H54 (cell line): ENCODE results near the gene GTF2H2.
"Not testable (repeated sequence)": the region's sequence is repeated elsewhere in the genome, so short reads cannot be mapped to it uniquely, and the experiment has no call there.

Experiments used
- DNase-seq: peaks from one replicate; pipeline ENCODE4 v3.0.0; 2011; ENCODE audit warnings: low spot score, mixed read lengths; ENCODE audit not compliant: insufficient read length
- FAIRE-seq: peaks from 3 replicates; lab custom pipeline; 2011; peaks lifted over from hg19 to GRCh38; lab: Jason Lieb, UNC
- POLR2A ChIP-seq: IDR thresholded peaks from 2 replicates; pipeline ENCODE4 v1.6.1; 2011; ENCODE audit warnings: low read depth, mild to moderate bottlenecking, low read length

The GTF2H2 gene

GRCh38 chr5:71018376-71019005, 49.0 kb downstream of the GTF2H2 start:
- not testable (repeated sequence) for DNase-seq

GRCh38 chr5:71014176-71014575, 53.3 kb downstream of the GTF2H2 start:
- DNase-seq (no peak), FAIRE-seq (no peak)
- no peak for TF ChIP-seq POLR2A

More at GRCh38 chr5:71018376-71019005, 49.0 kb downstream of the GTF2H2 start:
- not testable (repeated sequence) for FAIRE-seq

DNA sequence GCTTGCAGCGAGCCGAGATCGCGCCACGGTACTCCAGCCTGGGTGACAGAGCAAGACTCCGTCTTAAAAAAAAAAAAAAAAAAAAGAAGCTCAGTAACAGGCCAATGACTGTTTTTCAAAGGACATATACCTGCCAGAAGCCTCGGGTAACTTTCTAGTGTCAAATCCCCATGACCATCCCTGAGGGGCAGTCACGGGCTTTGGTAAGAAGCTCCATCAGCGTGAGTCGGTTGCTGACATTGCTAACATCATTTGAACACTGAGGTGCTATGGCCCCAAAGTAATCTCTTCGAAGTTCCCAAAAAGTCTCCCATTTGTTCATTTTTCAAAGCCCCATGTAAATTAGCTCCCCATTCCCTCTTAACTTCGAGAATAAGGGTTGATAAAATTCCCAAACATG, 53.9 kb downstream of the GTF2H2 start:
- no peak for FAIRE-seq
- no peak for TF ChIP-seq POLR2A
- DNase-seq = no peak

DNA sequence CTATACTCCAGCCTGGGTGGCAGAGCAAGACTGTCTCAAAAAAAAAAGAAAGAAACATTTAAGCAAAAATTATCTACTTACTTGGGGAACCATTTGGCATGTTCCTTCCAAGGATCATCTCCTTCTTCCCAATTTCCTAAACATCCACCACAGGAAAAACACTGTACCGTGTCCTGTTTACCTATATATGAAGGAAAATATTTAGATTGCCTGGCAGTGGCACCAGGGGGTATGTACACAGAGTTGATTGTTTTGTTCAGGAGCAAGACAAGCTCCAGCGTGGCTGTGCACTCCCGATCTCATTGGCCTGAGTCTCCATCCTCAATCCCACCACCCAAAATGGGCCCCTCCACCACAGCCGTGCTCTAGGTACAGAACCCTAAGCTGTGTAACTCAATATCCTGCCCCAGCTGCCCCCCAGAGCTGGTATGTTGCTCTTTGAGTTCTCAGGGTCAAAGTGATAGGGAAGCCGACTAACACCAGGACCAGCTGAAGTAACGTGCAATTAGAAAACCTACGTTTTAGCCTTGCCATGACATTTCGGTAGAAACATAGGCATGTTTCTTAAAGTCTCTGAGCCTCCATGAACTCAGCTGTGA, 56.2 kb downstream of the GTF2H2 start:
- DNase-seq = no peak
- no peak for TF ChIP-seq POLR2A
- no peak for FAIRE-seq

DNA sequence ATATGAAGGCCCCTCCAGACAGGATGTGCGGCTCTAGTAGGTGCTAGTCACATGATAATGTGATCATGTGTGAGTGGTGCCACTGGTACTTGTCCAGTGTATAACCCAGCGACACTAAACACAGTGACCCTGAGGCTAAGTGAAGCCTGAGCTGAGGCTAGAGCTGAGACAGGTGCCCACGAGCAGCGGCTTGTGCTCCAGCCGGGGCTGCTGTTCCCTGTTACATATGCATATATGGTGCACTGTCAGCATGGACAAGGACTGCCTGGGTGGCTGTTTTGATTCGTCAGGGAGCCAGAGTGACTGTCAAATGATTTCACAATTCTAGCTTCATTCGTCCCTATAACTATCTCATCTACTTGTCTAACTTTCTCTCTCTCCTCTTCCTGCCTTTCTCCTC, 60.5 kb downstream of the GTF2H2 start:
- not testable (repeated sequence) for DNase-seq, FAIRE-seq
